NB4 (cell line): ENCODE measurements around the gene VAMP2.

Experiments
- DNase-seq: peaks from one replicate; pipeline ENCODE4 v3.0.0; 2010; ENCODE audit warnings: low read depth
- H3K4me3 ChIP-seq: one replicate; pipeline ENCODE4 v1.5.1; 2011; ENCODE audit warnings: mild to moderate bottlenecking, low read depth, low read length, moderate library complexity
- CTCF ChIP-seq: IDR thresholded peaks from one replicate; pipeline ENCODE4 v1.5.1; 2012; ENCODE audit warnings: low read depth, low read length
- MYC ChIP-seq: IDR thresholded peaks from 2 replicates; pipeline ENCODE4 v1.6.1; 2011; ENCODE audit warnings: low read depth, low read length
- POLR2A ChIP-seq: IDR thresholded peaks from 2 replicates; pipeline ENCODE4 v1.6.1; 2011; ENCODE audit warnings: mild to moderate bottlenecking; ENCODE audit not compliant: insufficient read length; ENCODE audit errors: extremely low read depth
- TF ChIP-seq, protein P1 (sequence below): IDR thresholded peaks from 2 replicates; pipeline ENCODE4 v1.6.1; 2011; ENCODE audit warnings: low read depth, low read length

The VAMP2 gene

DNA sequence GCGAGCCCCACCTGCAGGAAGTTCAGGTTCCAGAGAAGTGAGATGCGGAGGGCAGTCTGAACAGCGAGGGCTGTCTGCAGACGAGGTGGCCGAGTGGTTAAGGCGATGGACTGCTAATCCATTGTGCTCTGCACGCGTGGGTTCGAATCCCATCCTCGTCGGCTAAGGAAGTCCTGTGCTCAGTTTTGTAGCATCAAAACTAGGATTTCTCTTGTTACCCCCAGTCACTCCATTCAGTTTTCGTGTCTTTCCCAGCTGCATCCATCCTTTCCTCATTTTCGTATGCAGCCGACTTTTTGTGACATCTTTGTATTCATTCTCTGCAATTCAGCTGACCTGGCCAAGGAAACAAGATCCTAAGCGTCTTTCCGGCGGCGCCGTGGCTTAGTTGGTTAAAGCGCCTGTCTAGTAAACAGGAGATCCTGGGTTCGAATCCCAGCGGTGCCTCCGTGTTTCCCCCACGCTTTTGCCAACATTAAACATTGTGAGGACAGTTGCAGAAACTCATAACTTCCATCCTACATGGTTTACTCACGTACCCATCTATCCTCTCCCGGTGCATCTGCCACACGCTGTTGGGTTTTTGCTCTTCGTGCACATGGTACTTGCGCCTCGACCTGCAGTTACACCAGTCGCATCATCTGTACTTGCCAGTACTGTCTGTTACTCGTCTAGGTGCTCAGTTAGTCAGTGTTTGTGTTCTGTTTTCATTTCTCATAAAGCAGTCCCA lies 24.2 kb upstream of the VAMP2 start:
- TF ChIP-seq, protein P1, sequence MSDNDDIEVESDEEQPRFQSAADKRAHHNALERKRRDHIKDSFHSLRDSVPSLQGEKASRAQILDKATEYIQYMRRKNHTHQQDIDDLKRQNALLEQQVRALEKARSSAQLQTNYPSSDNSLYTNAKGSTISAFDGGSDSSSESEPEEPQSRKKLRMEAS: no peak
- TF ChIP-seq CTCF: no peak
- no peak for TF ChIP-seq POLR2A
- TF ChIP-seq MYC: no peak; the same call in 1 of the 2 replicates
- DNase-seq: peak; percentile 88
- peak overlapping the region; percentile 73 for H3K4me3 ChIP-seq

GRCh38 chr17:8186446-8186786 lies 23.7 kb upstream of the VAMP2 start:
- TF ChIP-seq POLR2A (no peak), CTCF (no peak)
- peak overlapping the region; percentile 73 for H3K4me3 ChIP-seq
- DNase-seq: no peak

DNA sequence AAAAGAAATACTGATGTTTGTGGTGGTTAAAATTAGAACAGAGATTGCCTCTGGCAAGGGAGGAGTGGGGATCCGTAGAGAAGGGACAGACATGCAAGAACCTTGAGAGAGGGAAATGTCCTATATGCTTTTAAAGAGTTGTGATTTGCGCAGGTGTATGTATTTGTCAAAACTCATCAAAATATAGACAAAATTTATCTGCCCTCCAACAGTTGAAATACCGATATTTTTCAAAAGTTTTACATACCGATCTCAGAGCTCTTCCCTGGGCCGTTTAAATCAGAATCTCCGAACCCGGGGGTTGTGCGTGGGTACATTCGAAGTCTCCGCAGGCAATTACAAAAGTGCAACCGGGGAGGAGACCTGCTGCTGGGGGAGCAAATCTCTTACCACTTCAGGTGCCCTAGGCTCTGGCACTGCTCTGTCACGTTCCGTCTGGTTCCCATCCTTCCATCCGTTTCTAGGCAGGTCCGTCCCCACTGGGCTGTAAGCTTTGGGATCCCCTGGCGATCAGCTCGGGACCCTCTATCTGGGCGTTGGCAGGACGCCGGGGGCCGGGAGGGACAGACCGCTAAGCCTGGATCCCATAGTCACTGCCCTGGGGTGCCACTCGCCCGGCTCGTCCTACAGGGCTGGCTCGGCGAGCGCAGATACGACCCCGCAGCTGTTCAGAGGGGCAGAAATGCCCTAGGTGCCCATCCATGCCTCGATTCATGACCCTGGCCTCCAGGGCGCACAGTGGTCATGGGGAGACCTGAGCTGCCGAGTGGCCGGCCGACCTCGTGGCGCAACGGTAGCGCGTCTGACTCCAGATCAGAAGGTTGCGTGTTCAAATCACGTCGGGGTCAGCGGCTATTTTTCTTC lies 23.1 kb upstream of the VAMP2 start:
- TF ChIP-seq, protein P1: peak; percentile 57
- no peak for TF ChIP-seq POLR2A
- TF ChIP-seq MYC: peak; percentile 38
- peak; percentile 74 for DNase-seq
- peak overlapping the region; percentile 73 for H3K4me3 ChIP-seq

DNA sequence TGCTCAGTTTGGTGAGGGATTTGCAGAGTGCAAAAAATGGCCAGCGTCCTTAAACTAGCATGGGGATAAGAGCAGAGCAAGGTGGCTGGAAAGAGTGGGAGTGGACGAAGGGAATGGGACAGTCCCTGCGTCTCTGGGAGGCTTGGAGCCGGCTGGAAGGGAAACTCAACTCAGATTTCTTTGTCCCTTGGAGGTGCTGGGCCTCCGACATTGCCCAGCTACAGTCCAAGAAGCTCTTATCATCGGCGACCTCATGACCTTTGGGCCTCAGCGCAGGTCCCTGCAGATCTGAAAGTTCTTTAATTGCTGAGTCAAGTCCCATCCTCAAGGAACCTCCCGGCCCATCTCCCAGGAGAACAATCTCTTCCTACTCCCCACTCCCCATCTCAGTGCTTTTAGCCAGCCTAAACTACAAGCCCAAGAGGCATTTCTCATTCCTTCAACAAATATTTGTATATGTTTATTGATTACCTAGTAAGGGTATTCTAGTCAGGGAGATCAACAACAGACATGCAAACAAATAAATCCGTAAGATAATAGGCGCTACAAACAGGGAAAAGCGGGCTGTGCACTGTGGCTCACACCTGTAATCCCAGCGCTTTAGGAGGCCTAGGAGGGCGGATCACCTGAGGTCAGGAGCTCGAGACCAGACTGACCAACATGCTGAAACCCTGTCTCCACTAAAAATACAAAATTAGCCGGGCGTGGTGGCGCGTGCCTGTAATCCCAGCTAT lies 14.4 kb upstream of the VAMP2 start:
- DNase-seq: no peak
- H3K4me3 ChIP-seq: peak overlapping the region; percentile 64
- no peak for TF ChIP-seq CTCF
- TF ChIP-seq MYC: no peak
- TF ChIP-seq POLR2A: no peak
- TF ChIP-seq, protein P1: no peak

DNA sequence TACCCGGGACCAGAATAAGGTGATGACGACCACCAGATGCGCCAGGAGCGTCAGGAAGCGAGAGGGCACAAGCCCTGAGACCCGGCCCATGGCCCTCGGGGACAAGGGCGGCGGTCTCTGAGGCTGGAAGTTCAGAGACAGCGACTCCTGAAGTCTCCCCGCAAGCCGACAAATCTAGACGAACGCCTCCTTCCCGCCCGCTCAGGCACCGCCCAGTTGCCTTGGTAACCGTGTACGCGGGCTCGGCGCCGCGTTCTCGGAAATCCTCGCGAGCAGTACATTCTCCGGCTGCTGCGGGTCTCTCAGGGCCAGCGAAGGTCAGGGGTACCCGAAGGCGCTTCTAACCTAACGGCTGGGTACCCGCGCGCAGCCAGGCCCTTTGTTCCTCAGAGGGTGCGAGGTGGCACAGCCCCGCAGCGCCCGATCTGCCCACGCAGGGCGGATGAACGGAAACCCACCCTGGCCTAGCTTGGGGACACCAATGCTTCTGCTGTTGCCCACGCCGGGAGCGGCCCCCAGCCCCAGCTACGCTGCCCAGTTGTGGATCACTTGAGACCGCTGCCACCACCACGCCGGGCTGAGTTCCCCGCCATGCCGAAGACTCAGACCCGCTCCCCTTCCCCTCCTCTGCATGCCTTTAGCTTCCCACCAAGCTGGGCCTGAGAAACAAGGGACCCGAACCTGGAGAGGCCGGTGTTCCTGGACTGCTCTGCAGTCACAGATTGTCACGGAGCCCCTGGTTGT lies 13.6 kb upstream of the VAMP2 start, which contains the start of gene TMEM107:
TMEM107 (minus strand) TSS at position 184 of the 744 bp plus-strand sequence; CDS start at position 90, 94 bp downstream.
- H3K4me3 ChIP-seq: peak within 1 kb of the TSS; percentile 64
- peak; percentile 88 for DNase-seq
- TF ChIP-seq, protein P1: no peak
- TF ChIP-seq CTCF (no peak), POLR2A (no peak), MYC (no peak)
